SU-DHL-6 (cell line): Measurements from ENCODE around the gene NTSR1.
A peak's percentile ranks its signal among the peaks of the same experiment; 100 is the strongest.

Source experiments
- H2AFZ ChIP-seq: fragments of 200-600 bp; sonication (generic); 2 replicates; pipeline ENCODE4 v1.6.1; 2014; ENCODE audit warnings: low read depth, mild to moderate bottlenecking, moderate library complexity, mixed read lengths, antibody characterized with exemption, low read length; ENCODE audit not compliant: severe bottlenecking
- H3F3A ChIP-seq: fragments of 200-600 bp; shearing (Covaris generic); 2 replicates; pipeline ENCODE4 v1.6.0; 2016; ENCODE audit warnings: antibody characterized with exemption, mild to moderate bottlenecking; ENCODE audit not compliant: insufficient read depth
- H3K27ac ChIP-seq: fragments of 200-600 bp; sonication (generic); 2 replicates; pipeline ENCODE4 v1.5.1; 2016; ENCODE audit warnings: low read depth, mild to moderate bottlenecking, low read length, moderate library complexity, mixed read lengths
- H3K27me3 ChIP-seq: fragments of 200-600 bp; sonication (generic), shearing (Covaris generic); 2 replicates; pipeline ENCODE4 v1.6.0; 2014; ENCODE audit warnings: mild to moderate bottlenecking, low read length
- H3K36me3 ChIP-seq: fragments of 200-600 bp; sonication (generic); 2 replicates; pipeline ENCODE4 v1.6.1; 2014; ENCODE audit warnings: mild to moderate bottlenecking, low read length, mixed read lengths
- H3K4me2 ChIP-seq: fragments of 300-600, 200-600 bp; shearing (Covaris generic), sonication (generic); 2 replicates; pipeline ENCODE4 v1.6.0; 2014; ENCODE audit warnings: low read length, low read depth, mild to moderate bottlenecking; ENCODE audit not compliant: poor library complexity, severe bottlenecking
- H3K4me3 ChIP-seq: fragments of 200-600 bp; sonication (generic); 2 replicates; pipeline ENCODE4 v1.5.1; 2014; ENCODE audit warnings: antibody characterized with exemption, low read length, mild to moderate bottlenecking, mixed read lengths; ENCODE audit not compliant: insufficient read depth, poor library complexity, severe bottlenecking
- H3K79me2 ChIP-seq: fragments of 200-600 bp; sonication (generic); 2 replicates; pipeline ENCODE4 v1.6.1; 2014; ENCODE audit warnings: mild to moderate bottlenecking, low read length, moderate library complexity; ENCODE audit not compliant: insufficient read depth
- H3K9ac ChIP-seq: fragments of 200-600 bp; sonication (generic); 2 replicates; pipeline ENCODE4 v1.7.0; 2014; ENCODE audit warnings: mild to moderate bottlenecking, low read length
- H3K9me2 ChIP-seq: fragments of 200-600 bp; sonication (generic); replicated peaks from 2 replicates; pipeline ENCODE4 v1.6.1; 2014; ENCODE audit warnings: low read length; ENCODE audit not compliant: insufficient read depth
- H3K9me3 ChIP-seq: fragments of 200-600 bp; sonication (generic); 2 replicates; pipeline ENCODE4 v1.6.1; 2014; ENCODE audit warnings: low read length, mixed read lengths; ENCODE audit not compliant: insufficient read depth
- H4K20me1 ChIP-seq: fragments of 200-600 bp; sonication (generic); 2 replicates; pipeline ENCODE4 v1.6.1; 2014; ENCODE audit warnings: low read depth, mild to moderate bottlenecking, antibody characterized with exemption, low read length, moderate library complexity, mixed read lengths
- EZH2phosphoT487 ChIP-seq: fragments of 200-600 bp; sonication (generic), shearing (Covaris generic); conservative IDR thresholded peaks from 2 replicates; pipeline ENCODE4 v1.6.1; 2018; ENCODE audit warnings: mild to moderate bottlenecking, antibody characterized with exemption, low read length, moderate library complexity, mixed read lengths
- TF ChIP-seq, protein P1 (sequence below): fragments of 200-600 bp; sonication (generic); IDR thresholded peaks from one replicate; pipeline ENCODE4 v1.5.1; 2017; ENCODE audit warnings: antibody characterized with exemption, mild to moderate bottlenecking, low read length, moderate library complexity; ENCODE audit not compliant: insufficient read depth, poor library complexity, severe bottlenecking

NTSR1 gene

DNA sequence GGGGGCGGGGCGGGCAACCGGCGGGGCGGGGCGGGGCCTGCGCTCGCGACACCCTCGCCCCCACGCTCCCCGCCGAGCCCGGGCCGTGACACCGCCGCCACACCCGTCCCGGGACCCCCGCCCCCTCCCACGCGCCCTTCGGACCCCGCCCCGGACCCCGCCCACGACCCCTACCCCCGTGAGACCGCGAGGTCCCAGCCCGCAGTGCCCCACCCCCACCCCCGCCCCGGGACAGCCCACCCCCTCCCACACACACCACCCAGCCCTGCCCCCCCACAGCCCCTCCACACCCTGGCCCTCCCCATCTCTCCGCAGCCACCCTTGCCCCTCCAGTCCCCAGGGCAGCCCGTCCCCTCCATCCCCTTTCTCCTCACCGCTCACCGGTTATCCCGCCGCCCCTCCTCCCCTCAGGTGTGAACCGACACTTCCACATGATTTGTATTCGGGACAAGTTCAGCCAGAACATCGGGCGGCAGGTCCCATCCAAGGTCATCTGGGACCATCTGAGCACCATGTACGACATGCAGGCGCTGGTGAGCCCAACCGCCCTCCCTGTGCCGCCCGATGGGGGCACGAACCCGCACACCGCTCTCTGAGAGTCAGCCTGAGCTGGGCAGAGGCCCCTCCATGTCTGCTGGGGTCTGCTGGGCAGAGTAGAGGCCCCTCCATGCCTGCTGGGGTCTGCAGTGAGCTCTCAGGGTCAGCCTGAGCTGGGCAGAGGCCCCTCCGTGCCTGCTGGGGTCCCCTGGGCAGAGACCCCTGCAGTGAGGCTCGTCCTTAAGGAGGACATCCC is 88.3 kb downstream of the NTSR1 start:
- H3K4me3 ChIP-seq: peak overlapping the region; percentile 73
- H3F3A ChIP-seq: peaks cover 19% of the 10 kb centered on the region
- no peak overlapping the region for H2AFZ ChIP-seq
- TF ChIP-seq EZH2phosphoT487: no peak
- no peaks in the 10 kb centered on the region for H3K27me3 ChIP-seq
- H3K79me2 ChIP-seq: no peaks in the 10 kb centered on the region
- no peaks in the 10 kb centered on the region for H3K9me3 ChIP-seq
- H4K20me1 ChIP-seq: no peaks in the 10 kb centered on the region
- H3K9me2 ChIP-seq: no peaks in the 10 kb centered on the region
- no peaks in the 10 kb centered on the region for H3K36me3 ChIP-seq
- H3K9ac ChIP-seq: peak overlapping the region; percentile 57
- peak overlapping the region; percentile 84 for H3K27ac ChIP-seq
- peak overlapping the region; percentile 72 for H3K4me2 ChIP-seq

DNA sequence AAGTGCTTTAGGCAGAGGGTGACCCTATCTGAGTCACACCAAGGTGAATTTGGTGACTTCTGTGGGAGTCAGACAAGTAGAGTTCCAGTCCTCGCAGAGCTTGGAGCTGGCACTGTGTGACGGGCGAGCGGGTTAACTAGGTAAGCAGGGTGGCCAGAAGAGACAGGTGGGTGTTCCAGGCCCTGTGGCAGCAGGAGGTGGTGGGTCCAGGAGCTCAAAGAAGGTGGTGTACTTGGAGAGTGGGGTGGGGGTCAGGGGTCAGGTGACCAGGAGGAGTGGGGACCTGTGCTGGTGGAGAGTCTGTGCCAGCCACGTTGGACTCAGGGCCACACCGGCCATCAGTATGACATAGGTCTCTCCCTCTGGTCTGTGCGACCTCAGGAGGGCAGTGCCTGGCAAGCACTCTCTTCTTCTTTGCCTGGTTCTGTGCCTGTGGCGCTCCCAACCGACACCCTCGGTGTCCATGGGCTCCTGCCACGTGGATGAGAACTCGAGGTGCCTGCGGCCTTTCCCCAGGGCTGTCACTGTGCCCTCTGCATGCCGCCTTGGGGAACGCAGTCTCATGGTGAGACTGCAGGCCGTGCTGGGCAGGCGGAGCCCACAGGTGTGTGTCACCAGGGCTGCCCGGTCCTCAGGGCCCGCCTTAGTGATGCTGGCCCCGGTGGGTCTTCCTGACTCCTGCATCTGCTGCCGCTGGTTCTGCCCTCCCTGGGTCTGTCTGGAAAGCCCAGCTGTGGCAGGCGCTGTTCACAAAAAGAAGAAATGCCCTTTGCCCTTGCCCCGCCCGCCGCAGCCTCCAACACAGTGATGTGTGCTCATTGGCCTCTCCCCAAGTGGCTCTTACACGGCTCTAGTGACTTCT is 89.3 kb downstream of the NTSR1 start:
- Histone ChIP-seq H3K4me3 (no peak overlapping the region), H3K9me3 (no peaks in the 10 kb centered on the region), H3F3A (peaks cover 19% of the 10 kb centered on the region), H3K79me2 (no peaks in the 10 kb centered on the region), H2AFZ (no peak overlapping the region), H3K9me2 (no peaks in the 10 kb centered on the region), H4K20me1 (no peaks in the 10 kb centered on the region), H3K9ac (peak overlapping the region; percentile 57; the same call in 1 of the 2 replicates), H3K27ac (no peak overlapping the region), H3K27me3 (no peaks in the 10 kb centered on the region), H3K36me3 (no peaks in the 10 kb centered on the region), H3K4me2 (no peak overlapping the region)
- TF ChIP-seq, protein P1, sequence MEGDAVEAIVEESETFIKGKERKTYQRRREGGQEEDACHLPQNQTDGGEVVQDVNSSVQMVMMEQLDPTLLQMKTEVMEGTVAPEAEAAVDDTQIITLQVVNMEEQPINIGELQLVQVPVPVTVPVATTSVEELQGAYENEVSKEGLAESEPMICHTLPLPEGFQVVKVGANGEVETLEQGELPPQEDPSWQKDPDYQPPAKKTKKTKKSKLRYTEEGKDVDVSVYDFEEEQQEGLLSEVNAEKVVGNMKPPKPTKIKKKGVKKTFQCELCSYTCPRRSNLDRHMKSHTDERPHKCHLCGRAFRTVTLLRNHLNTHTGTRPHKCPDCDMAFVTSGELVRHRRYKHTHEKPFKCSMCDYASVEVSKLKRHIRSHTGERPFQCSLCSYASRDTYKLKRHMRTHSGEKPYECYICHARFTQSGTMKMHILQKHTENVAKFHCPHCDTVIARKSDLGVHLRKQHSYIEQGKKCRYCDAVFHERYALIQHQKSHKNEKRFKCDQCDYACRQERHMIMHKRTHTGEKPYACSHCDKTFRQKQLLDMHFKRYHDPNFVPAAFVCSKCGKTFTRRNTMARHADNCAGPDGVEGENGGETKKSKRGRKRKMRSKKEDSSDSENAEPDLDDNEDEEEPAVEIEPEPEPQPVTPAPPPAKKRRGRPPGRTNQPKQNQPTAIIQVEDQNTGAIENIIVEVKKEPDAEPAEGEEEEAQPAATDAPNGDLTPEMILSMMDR: no peak
- TF ChIP-seq EZH2phosphoT487: no peak

DNA sequence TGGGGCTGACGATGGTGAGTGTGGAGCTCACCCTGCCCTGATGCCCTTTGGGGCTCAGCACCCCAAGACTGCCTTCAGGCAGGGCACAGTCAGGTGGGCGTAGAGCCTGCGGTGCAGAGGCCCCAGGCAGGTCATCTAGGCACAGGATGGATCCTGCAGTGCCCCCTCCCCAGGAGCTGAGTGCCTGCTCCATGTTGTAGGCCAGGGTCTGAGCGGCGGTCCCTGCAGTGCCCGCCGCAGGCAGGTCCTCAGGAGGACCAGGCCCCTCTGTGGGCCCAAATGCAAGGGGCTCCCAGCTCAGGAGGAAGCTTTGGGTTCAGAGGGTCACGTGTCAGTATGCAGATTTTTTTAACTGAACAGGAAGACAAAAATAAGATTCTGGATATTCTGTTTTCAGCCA is 90.4 kb downstream of the NTSR1 start:
- Histone ChIP-seq H3K27ac (no peak overlapping the region), H3K79me2 (no peaks in the 10 kb centered on the region), H4K20me1 (no peaks in the 10 kb centered on the region), H3K4me3 (no peak overlapping the region), H3K36me3 (no peaks in the 10 kb centered on the region), H3K9me3 (no peaks in the 10 kb centered on the region), H3K4me2 (no peak overlapping the region), H3K9me2 (no peaks in the 10 kb centered on the region), H3K9ac (no peak overlapping the region), H3F3A (peaks cover 23% of the 10 kb centered on the region), H3K27me3 (no peaks in the 10 kb centered on the region), H2AFZ (no peak overlapping the region)
- TF ChIP-seq EZH2phosphoT487: no peak
- TF ChIP-seq, protein P1: no peak

DNA sequence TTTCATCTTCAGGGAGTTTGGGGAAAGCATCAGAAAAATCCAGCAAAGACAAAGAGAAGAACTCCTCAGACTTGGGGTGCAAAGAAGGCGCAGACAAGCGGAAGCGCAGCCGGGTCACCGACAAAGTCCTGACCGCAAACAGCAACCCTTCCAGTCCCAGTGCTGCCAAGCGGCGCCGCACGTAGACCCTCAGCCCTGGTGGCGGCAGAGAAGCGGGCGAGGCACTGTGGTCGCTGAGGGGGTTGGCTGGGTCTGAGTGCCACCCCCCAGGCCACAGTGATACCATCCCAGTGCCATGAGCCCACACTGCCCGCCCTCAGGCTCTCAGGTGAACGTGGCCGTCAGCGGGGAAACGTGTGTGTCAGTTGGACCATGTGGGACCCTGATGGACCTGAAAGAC is 90.8 kb downstream of the NTSR1 start:
- TF ChIP-seq EZH2phosphoT487: no peak

More for the DNA sequence above, 90.8 kb downstream of the NTSR1 start:
- Histone ChIP-seq H3K27me3 (no peaks in the 10 kb centered on the region), H3K9me2 (no peaks in the 10 kb centered on the region), H3K9ac (no peak overlapping the region), H3K4me2 (no peak overlapping the region), H3F3A (peaks cover 25% of the 10 kb centered on the region), H3K9me3 (no peaks in the 10 kb centered on the region), H3K36me3 (no peaks in the 10 kb centered on the region), H2AFZ (no peak overlapping the region), H3K27ac (no peak overlapping the region), H3K4me3 (no peak overlapping the region), H4K20me1 (no peaks in the 10 kb centered on the region), H3K79me2 (no peaks in the 10 kb centered on the region)
